Keratinocyte (primary cell): Measurements from ENCODE around the gene CCIN.

Experiments used
- CTCF ChIP-seq, 3 experiments: IDR thresholded peaks in 1 of 3; conservative IDR thresholded peaks in 1 of 3; optimal IDR thresholded peaks in 1 of 3; 2 replicates in 2 of 3; 3 replicates in 1 of 3; pipeline versions ENCODE3 to v1.5.1; 2011; ENCODE audit warnings: low read length in 3 of 3, mild to moderate bottlenecking in 3 of 3, moderate library complexity in 2 of 3, control low read depth in 1 of 3, inconsistent platforms in 1 of 3; ENCODE audit not compliant: insufficient read depth in 2 of 3; ENCODE audit errors: extremely low read depth in 1 of 3
- EZH2 ChIP-seq: IDR thresholded peaks from one replicate; pipeline ENCODE4 v1.6.1; 2012; ENCODE audit warnings: inconsistent platforms, mild to moderate bottlenecking, low read length, moderate library complexity

DNA sequence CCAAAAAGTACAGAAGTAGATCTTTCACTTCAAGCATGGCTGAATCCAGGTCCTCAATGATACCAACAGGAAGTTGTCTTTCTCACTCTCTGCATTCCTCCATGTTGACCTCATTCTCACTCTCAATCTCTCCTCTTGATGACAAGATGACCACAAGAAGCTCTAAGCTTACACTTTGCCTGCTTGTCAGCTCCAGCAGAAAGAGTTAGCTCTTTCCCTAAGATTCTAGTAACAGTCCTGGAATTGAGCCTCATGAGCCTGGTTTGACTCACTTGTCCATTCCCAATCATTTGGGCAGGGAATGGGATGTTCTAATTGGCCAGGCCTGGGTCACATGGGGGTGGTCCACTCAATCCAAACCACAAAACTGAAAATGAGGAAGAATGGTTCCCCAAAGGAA is 18.2 kb downstream of the CCIN start:
- TF ChIP-seq CTCF (optimal IDR thresholded peaks at IDR 0.05 in 1 of 3, IDR thresholded peaks at IDR 0.05 in 1 of 3, conservative IDR thresholded peaks at IDR 0.05 in 1 of 3; ENCODE audit: extremely low read depth in 1 of 3, insufficient read depth in 2 of 3, low read length in 3 of 3), result no peak
- no peak for TF ChIP-seq EZH2
